H1 (cell line): ENCODE results near the gene SEPTIN2. TPM values are rescaled to one million over a fixed set of nuclear protein-coding genes. Genes with fewer than 3 reads are reported as not detected.

Experiments used
- CTCF ChIA-PET: fragments of 300-600 bp; sonication (Branson Sonifier 250); formaldehyde crosslinking; loops from one replicate; lab custom pipeline; 2021; ENCODE audit not compliant: partially characterized antibody; lab: Charles Lee
- POLR2A ChIA-PET: fragments of 300-600 bp; sonication (Branson Sonifier 250); formaldehyde crosslinking; loops from one replicate; lab custom pipeline; 2021; ENCODE audit warnings: inconsistent platforms; ENCODE audit not compliant: partially characterized antibody; lab: Charles Lee
- DNase-seq, 2 experiments: peaks; one replicate each; pipeline versions ENCODE4 v3.0.0 to v3.0.0-alpha.2; 2010 to 2022; ENCODE audit warnings: low spot score in 2 of 2, low read depth in 1 of 2, mixed read lengths in 1 of 2
- FAIRE-seq: peaks from 2 replicates; lab custom pipeline; 2011; peaks lifted over from hg19 to GRCh38; lab: Jason Lieb, UNC
- H2AFZ ChIP-seq: 2 replicates; pipeline ENCODE4 v1.8.1; 2012; ENCODE audit warnings: low read length, inconsistent platforms
- H2AK5ac ChIP-seq: 2 replicates; pipeline ENCODE4 v1.6.1; 2013; ENCODE audit warnings: low read depth, low read length
- H2BK120ac ChIP-seq: replicated peaks from 2 replicates; pipeline ENCODE3; 2013; ENCODE audit warnings: low read depth, low read length, inconsistent platforms
- H2BK12ac ChIP-seq: 2 replicates; pipeline ENCODE4 v1.6.1; 2013; ENCODE audit warnings: low read depth, low read length
- H2BK15ac ChIP-seq: 2 replicates; pipeline ENCODE4 v1.6.1; 2013; ENCODE audit warnings: low read length
- H2BK20ac ChIP-seq: 2 replicates; pipeline ENCODE4 v1.6.1; 2013; ENCODE audit warnings: low read length
- H2BK5ac ChIP-seq: 2 replicates; pipeline ENCODE4 v1.6.1; 2013; ENCODE audit warnings: low read depth, low read length
- H3K14ac ChIP-seq: 2 replicates; pipeline ENCODE4 v1.6.1; 2013; ENCODE audit warnings: inconsistent platforms; ENCODE audit not compliant: insufficient read length
- H3K18ac ChIP-seq: 2 replicates; pipeline ENCODE4 v1.6.1; 2013; ENCODE audit warnings: low read length; ENCODE audit errors: extremely low read depth
- H3K23ac ChIP-seq: 2 replicates; pipeline ENCODE4 v1.6.1; 2013; ENCODE audit warnings: inconsistent platforms; ENCODE audit not compliant: insufficient read length
- H3K23me2 ChIP-seq: 2 replicates; pipeline ENCODE4 v1.6.1; 2013; ENCODE audit warnings: low read depth, low read length
- H3K27ac ChIP-seq: 2 replicates; pipeline ENCODE4 v1.6.1; 2011; ENCODE audit warnings: low read depth, low read length, inconsistent platforms
- H3K27me3 ChIP-seq, 4 experiments: replicated peaks in 1 of 4; 1 replicate in 1 of 4; 2 replicates in 3 of 4; pipeline versions ENCODE4 v1.6.1 to v1.8.1; 2011 to 2013; ENCODE audit warnings: low read length in 3 of 4, mild to moderate bottlenecking in 3 of 4, inconsistent platforms in 2 of 4, mixed read lengths in 2 of 4, moderate library complexity in 1 of 4; ENCODE audit not compliant: control insufficient read depth in 3 of 4, insufficient read depth in 3 of 4; ENCODE audit errors: extremely low read depth in 1 of 4
- H3K36me3 ChIP-seq, 4 experiments: 2 replicates each; pipeline versions ENCODE4 v1.6.1 to v1.8.1; 2011 to 2013; ENCODE audit warnings: mild to moderate bottlenecking in 4 of 4, low read length in 3 of 4, moderate library complexity in 2 of 4, control low read depth in 1 of 4, inconsistent platforms in 1 of 4; ENCODE audit not compliant: insufficient read depth in 4 of 4, control insufficient read depth in 2 of 4
- H3K4ac ChIP-seq: replicated peaks from 2 replicates; pipeline ENCODE3; 2013; ENCODE audit warnings: low read length, low read depth, mixed read lengths, inconsistent platforms; ENCODE audit not compliant: insufficient read length
- H3K4me1 ChIP-seq, 4 experiments: replicated peaks in 1 of 4; 1 replicate in 1 of 4; 2 replicates in 3 of 4; pipeline versions ENCODE4 v1.6.1 to v1.8.1; 2011 to 2013; ENCODE audit warnings: low read length in 3 of 4, inconsistent platforms in 2 of 4, mixed read lengths in 1 of 4; ENCODE audit not compliant: insufficient read depth in 4 of 4, control insufficient read depth in 3 of 4
- H3K4me2 ChIP-seq, 2 experiments: 2 replicates each; pipeline versions ENCODE4 v1.6.1 to v1.8.1; 2011 to 2013; ENCODE audit warnings: low read depth in 2 of 2, low read length in 2 of 2, control low read depth in 1 of 2, inconsistent platforms in 1 of 2, mild to moderate bottlenecking in 1 of 2; ENCODE audit not compliant: insufficient read depth in 1 of 2
- H3K4me3 ChIP-seq, 4 experiments: fragments of 200-600, 300-600 bp in 1 of 4; sonication (generic), shearing (Covaris generic), sonication (Bioruptor Twin) in 1 of 4; 2 replicates each; pipeline versions ENCODE4 v1.5.1 to v1.8.1; 2011 to 2016; ENCODE audit warnings: low read length in 4 of 4, low read depth in 3 of 4, control low read depth in 2 of 4, inconsistent platforms in 2 of 4, mild to moderate bottlenecking in 2 of 4, mixed read lengths in 1 of 4, moderate library complexity in 1 of 4; ENCODE audit not compliant: insufficient read depth in 2 of 4; ENCODE audit errors: extremely low read depth in 1 of 4
- H3K56ac ChIP-seq: replicated peaks from 2 replicates; pipeline ENCODE3; 2013; ENCODE audit warnings: low read depth, mild to moderate bottlenecking, mixed read lengths, low read length, inconsistent platforms; ENCODE audit not compliant: insufficient read length
- H3K79me1 ChIP-seq: 2 replicates; pipeline ENCODE4 v1.6.1; 2013; ENCODE audit warnings: low read depth, low read length, control low read depth
- H3K79me2 ChIP-seq, 2 experiments: 2 replicates each; pipeline versions ENCODE4 v1.6.1 to v1.8.1; 2012 to 2013; ENCODE audit warnings: low read length in 2 of 2, mild to moderate bottlenecking in 2 of 2, inconsistent platforms in 1 of 2; ENCODE audit not compliant: insufficient read depth in 2 of 2, control insufficient read depth in 1 of 2
- H3K9ac ChIP-seq, 4 experiments: replicated peaks in 1 of 4; 1 replicate in 1 of 4; 2 replicates in 3 of 4; pipeline versions ENCODE4 v1.6.1 to v1.8.1; 2011 to 2013; ENCODE audit warnings: low read depth in 3 of 4, low read length in 3 of 4, control low read depth in 2 of 4, mild to moderate bottlenecking in 2 of 4, moderate library complexity in 2 of 4, inconsistent platforms in 1 of 4; ENCODE audit errors: extremely low read depth in 1 of 4
- H3K9me3 ChIP-seq, 2 experiments: 2 replicates each; pipeline versions ENCODE4 v1.6.1 to v1.8.1; 2012 to 2013; ENCODE audit warnings: mild to moderate bottlenecking in 2 of 2, moderate library complexity in 2 of 2, control low read depth in 1 of 2, inconsistent platforms in 1 of 2, low read depth in 1 of 2, low read length in 1 of 2, mixed read lengths in 1 of 2; ENCODE audit not compliant: insufficient read depth in 2 of 2
- H4K20me1 ChIP-seq, 2 experiments: replicated peaks in 1 of 2; 2 replicates each; pipeline versions ENCODE3 to v1.8.1; 2011 to 2013; ENCODE audit warnings: inconsistent platforms in 2 of 2, low read length in 2 of 2, mild to moderate bottlenecking in 1 of 2; ENCODE audit not compliant: insufficient read depth in 2 of 2, control insufficient read depth in 1 of 2
- H4K5ac ChIP-seq: 2 replicates; pipeline ENCODE4 v1.6.1; 2013; ENCODE audit warnings: low read length, low read depth, mixed read lengths, inconsistent platforms; ENCODE audit not compliant: insufficient read length
- H4K8ac ChIP-seq: 2 replicates; pipeline ENCODE4 v1.8.0; 2013; ENCODE audit warnings: mild to moderate bottlenecking, moderate library complexity, low read length, inconsistent platforms; ENCODE audit not compliant: insufficient read depth; ENCODE audit errors: extremely low read depth
- H4K91ac ChIP-seq: replicated peaks from 2 replicates; pipeline ENCODE3; 2013; ENCODE audit warnings: low read length, mixed read lengths, inconsistent platforms; ENCODE audit not compliant: insufficient read length
- BRCA1 ChIP-seq: IDR thresholded peaks from 2 replicates; pipeline ENCODE4 v1.6.1; 2012; ENCODE audit warnings: low read depth, low read length, improper control_type of control experiment
- YY1 ChIP-seq: IDR thresholded peaks from 2 replicates; pipeline ENCODE4 v1.6.1; 2011; ENCODE audit warnings: low read depth, mild to moderate bottlenecking, low read length
- WGBS, 2 experiments: shearing (Covaris generic) in 1 of 2; methylation state at CpG; one replicate each; pipeline versions ENCODE4 v1.1.6 to v1.1.7; 2013 to 2015; ENCODE audit warnings: low lambda C conversion rate in 2 of 2, mixed read lengths in 2 of 2, inconsistent platforms in 1 of 2, low coverage in 1 of 2, missing lambda C conversion rate in 1 of 2; ENCODE audit not compliant: insufficient replicate concordance in 2 of 2, insufficient coverage in 1 of 2, insufficient read length in 1 of 2; ENCODE audit errors: extremely low coverage in 1 of 2, missing lambda C conversion rate in 1 of 2; 5-methylcytosine and 5-hydroxymethylcytosine counted together
- polyA plus RNA-seq, 7 experiments: library from polyadenylated mRNA; depleted of rRNA in 3 of 7; stranded (reverse) in 5 of 7; unstranded in 2 of 7; fragments of >200 nt in 5 of 7; fragments of 200-250 nt in 2 of 7; gene quantifications; 1 replicate in 5 of 7; 2 replicates in 1 of 7; 4 replicates in 1 of 7; pipeline versions ENCODE4 v1.2.1 to v1.2.3, GENCODE V29; 2011 to 2013; ENCODE audit warnings: missing spikeins in 2 of 7, mixed read lengths in 2 of 7
- total RNA-seq: library from RNA; stranded (reverse); fragmentation: NEBNext Ultra II Directional; extraction: Animal tissue kit (Norgen Biotek cat#: 25700); gene quantifications from 2 replicates; pipeline ENCODE4 v1.2.1, GENCODE V29; 2021

The SEPTIN2 gene
- total and polyA plus RNA-seq, 2 of the 8 experiments (the other 6 are each of a cell fraction or from before 2014, with no cell fraction given) = 392 to 650 TPM

DNA sequence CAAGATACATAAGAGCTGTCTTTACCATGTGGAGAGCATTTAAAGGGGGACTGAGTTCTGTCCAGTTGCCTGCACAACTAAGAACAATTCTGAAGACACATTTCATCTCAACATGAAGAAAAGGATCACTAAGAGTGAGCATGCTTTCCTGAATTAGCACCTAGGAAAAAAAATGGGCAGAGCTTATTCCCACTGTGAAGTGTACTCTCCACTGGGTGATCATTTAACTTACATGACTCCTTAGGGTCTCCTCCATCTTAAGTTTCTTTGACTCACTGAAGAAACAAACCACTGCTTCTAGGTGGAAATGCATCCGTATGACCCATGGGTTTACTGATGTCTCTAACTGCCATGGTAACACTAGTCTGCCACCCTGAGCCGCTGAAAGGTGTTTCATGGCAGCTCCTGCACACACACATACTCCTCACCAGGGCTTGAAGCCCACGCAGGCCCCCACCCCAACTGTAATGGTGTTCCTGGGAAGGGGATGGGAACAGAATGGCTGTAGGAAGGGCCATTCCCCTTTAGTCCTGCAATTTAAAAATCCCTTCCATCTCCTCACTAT, 27.3 kb upstream of the SEPTIN2 start:
- no peaks in the 10 kb centered on the region for H3K9me3 ChIP-seq
- no peak overlapping the region for H3K56ac ChIP-seq
- no peak overlapping the region for H3K4me2 ChIP-seq
- H3K18ac ChIP-seq = no peak overlapping the region
- 92% methylated on average over 3 of the region's 3 CpGs; no CpG with 5 or more reads in 1 of the 2 experiments for WGBS, 2 experiments
- H3K23ac ChIP-seq = no peak overlapping the region
- no peak overlapping the region for H2BK15ac ChIP-seq
- no peak overlapping the region for H3K4ac ChIP-seq
- H2AFZ ChIP-seq = no peak overlapping the region
- peaks cover 7 to 17% of the 10 kb centered on the region in 2 experiments for H4K20me1 ChIP-seq
- H4K91ac ChIP-seq = no peak overlapping the region
- peaks cover 12 to 86% of the 10 kb centered on the region in 2 experiments for H3K79me2 ChIP-seq
- FAIRE-seq (no peak), DNase-seq (no peak)
- H2BK5ac ChIP-seq = no peak overlapping the region
- H2BK120ac ChIP-seq = no peak overlapping the region
- H3K4me1 ChIP-seq = peaks cover 0 to 2% (median 0%) of the 10 kb centered on the region in 4 experiments; a peak in 2 of 7 replicates
- H4K8ac ChIP-seq = no peak overlapping the region
- ChIA-PET CTCF (interaction anchor here (0.7 to 1.9 kb wide), 2 partner anchors 17 to 98 kb away, joined by 3 to 5 read pairs; no protein-coding TSS in a partner anchor), POLR2A (interaction anchor here (0.6 to 1.4 kb wide), 2 partner anchors 27 to 47 kb away, joined by 3 to 6 read pairs; partner anchors contain the start of genes HDLBP and SEPTIN2)
- no peaks in the 10 kb centered on the region for H3K23me2 ChIP-seq
- no peaks in the 10 kb centered on the region for H3K36me3 ChIP-seq
- no peak overlapping the region for H2BK20ac ChIP-seq
- no peak overlapping the region for H3K14ac ChIP-seq
- H3K79me1 ChIP-seq = peaks cover 21% of the 10 kb centered on the region
- H3K27me3 ChIP-seq = no peaks in the 10 kb centered on the region
- H2AK5ac ChIP-seq = no peak overlapping the region
- H3K4me3 ChIP-seq = no peak overlapping the region
- H4K5ac ChIP-seq = no peak overlapping the region
- H2BK12ac ChIP-seq = no peak overlapping the region
- H3K9ac ChIP-seq = no peak overlapping the region
- no peak overlapping the region for H3K27ac ChIP-seq
- TF ChIP-seq YY1 = no peak
- TF ChIP-seq BRCA1 = no peak
- TF ChIP-seq, all 59 proteins: peak for 0
